Measurements from ENCODE around the gene CYP27C1.

The CYP27C1 gene

GRCh38 chr2:127200962-127201361, 19.1 kb downstream of the CYP27C1 start:
- Histone ChIP-seq H3K27me3 (ENCODE audit: insufficient read depth, low read length, poor library complexity, severe bottlenecking) (no peaks in the 10 kb centered on the region), H3K4me2 (ENCODE audit: low read depth, low read length, poor library complexity, severe bottlenecking) (no peak overlapping the region), H2AFZ (ENCODE audit: low read length) (no peak overlapping the region), H3K36me3 (ENCODE audit: insufficient read depth, low read length) (no peaks in the 10 kb centered on the region), H3K4me3 (ENCODE audit: low read length, poor library complexity, severe bottlenecking) (no peak overlapping the region), H3K9me2 (replicated peaks; ENCODE audit: low read depth, low read length) (no peaks in the 10 kb centered on the region), H3K4me1 (ENCODE audit: insufficient read depth, low read length, poor library complexity, severe bottlenecking) (peaks cover 6% of the 10 kb centered on the region), H3K79me2 (ENCODE audit: insufficient read depth, low read length) (no peaks in the 10 kb centered on the region), H4K20me1 (ENCODE audit: insufficient read depth, low read length, poor library complexity, severe bottlenecking) (no peaks in the 10 kb centered on the region), H3K9ac (ENCODE audit: low read depth, low read length, poor library complexity, severe bottlenecking) (no peak overlapping the region), H3F3A (ENCODE audit: low read depth) (no peaks in the 10 kb centered on the region), H3K9me3 (ENCODE audit: insufficient read depth, low read depth, low read length) (no peaks in the 10 kb centered on the region)
- TF ChIP-seq EZH2phosphoT487 (IDR thresholded peaks at IDR 0.05; ENCODE audit: borderline replicate concordance): no peak
- no peak for TF ChIP-seq CTCF (conservative IDR thresholded peaks at IDR 0.05; ENCODE audit: low read length)

- Histone ChIP-seq H3K9ac (ENCODE audit: low read depth, low read length, poor library complexity, severe bottlenecking) (no peak overlapping the region), H3K9me2 (replicated peaks; ENCODE audit: low read depth, low read length) (no peaks in the 10 kb centered on the region), H2AFZ (ENCODE audit: low read length) (no peak overlapping the region), H3K4me3 (ENCODE audit: low read length, poor library complexity, severe bottlenecking) (no peak overlapping the region), H3K9me3 (ENCODE audit: insufficient read depth, low read depth, low read length) (no peaks in the 10 kb centered on the region), H3K4me1 (ENCODE audit: insufficient read depth, low read length, poor library complexity, severe bottlenecking) (peaks cover 6% of the 10 kb centered on the region), H3K79me2 (ENCODE audit: insufficient read depth, low read length) (no peaks in the 10 kb centered on the region), H3K36me3 (ENCODE audit: insufficient read depth, low read length) (no peaks in the 10 kb centered on the region), H3K4me2 (ENCODE audit: low read depth, low read length, poor library complexity, severe bottlenecking) (no peak overlapping the region), H3F3A (ENCODE audit: low read depth) (no peaks in the 10 kb centered on the region), H3K27me3 (ENCODE audit: insufficient read depth, low read length, poor library complexity, severe bottlenecking) (no peaks in the 10 kb centered on the region), H4K20me1 (ENCODE audit: insufficient read depth, low read length, poor library complexity, severe bottlenecking) (no peaks in the 10 kb centered on the region)
- no peak for TF ChIP-seq CTCF (conservative IDR thresholded peaks at IDR 0.05; ENCODE audit: low read length)
- no peak for TF ChIP-seq EZH2phosphoT487 (IDR thresholded peaks at IDR 0.05; ENCODE audit: borderline replicate concordance)
These were observed 20.9 kb downstream of the CYP27C1 start for GRCh38 chr2:127199223-127199622.

- H3K4me3 ChIP-seq (ENCODE audit: low read length, poor library complexity, severe bottlenecking): peak overlapping the region; percentile 77
- H2AFZ ChIP-seq (ENCODE audit: low read length): peak overlapping the region; percentile 91
- H3K4me2 ChIP-seq (ENCODE audit: low read depth, low read length, poor library complexity, severe bottlenecking): peak overlapping the region; percentile 87
These were observed 22.4 kb downstream of the CYP27C1 start for GRCh38 chr2:127197475-127198385.

More at GRCh38 chr2:127197475-127198385, 22.4 kb downstream of the CYP27C1 start:
- no peaks in the 10 kb centered on the region for H3K9me2 ChIP-seq (replicated peaks; ENCODE audit: low read depth, low read length)
- no peaks in the 10 kb centered on the region for H3K9me3 ChIP-seq (ENCODE audit: insufficient read depth, low read depth, low read length)
- no peaks in the 10 kb centered on the region for H3K79me2 ChIP-seq (ENCODE audit: insufficient read depth, low read length)
- peaks cover 6% of the 10 kb centered on the region for H3K4me1 ChIP-seq (ENCODE audit: insufficient read depth, low read length, poor library complexity, severe bottlenecking)
- H3F3A ChIP-seq (ENCODE audit: low read depth): no peaks in the 10 kb centered on the region
- TF ChIP-seq EZH2phosphoT487 (IDR thresholded peaks at IDR 0.05; ENCODE audit: borderline replicate concordance) (no peak), CTCF (conservative IDR thresholded peaks at IDR 0.05; ENCODE audit: low read length) (peak; percentile 84)
- no peaks in the 10 kb centered on the region for H3K27me3 ChIP-seq (ENCODE audit: insufficient read depth, low read length, poor library complexity, severe bottlenecking)
- peak overlapping the region; percentile 20 for H3K9ac ChIP-seq (ENCODE audit: low read depth, low read length, poor library complexity, severe bottlenecking)
- no peaks in the 10 kb centered on the region for H4K20me1 ChIP-seq (ENCODE audit: insufficient read depth, low read length, poor library complexity, severe bottlenecking)
- H3K36me3 ChIP-seq (ENCODE audit: insufficient read depth, low read length): no peaks in the 10 kb centered on the region
